HEK293 (cell line): Measurements from ENCODE around the gene SIRT4.
"Not testable (repeated sequence)": the region's sequence is repeated elsewhere in the genome, so short reads cannot be mapped to it uniquely, and the experiment has no call there.

Experiments used
- CTCF ChIA-PET: fragments of 350-600 bp; formaldehyde crosslinking; extraction: SDS; loops from one replicate; lab custom pipeline; 2021; ENCODE audit warnings: antibody characterized with exemption; lab: Yijun Ruan, JAX
- POLR2A ChIA-PET: fragments of 300-600 bp; formaldehyde crosslinking; extraction: SDS; loops from one replicate; lab custom pipeline; 2020; ENCODE audit warnings: antibody characterized with exemption, inconsistent platforms; lab: Yijun Ruan, JAX
- H3K27ac ChIP-seq: fragments of 200-500 bp; sonication (Bioruptor generic); 2 replicates; pipeline ENCODE4 v1.5.1; 2014; ENCODE audit warnings: low read depth, low read length, control low read depth, inconsistent platforms; ENCODE audit errors: extremely low read depth
- H3K36me3 ChIP-seq, 2 experiments: fragments of 200-500 bp in 1 of 2; sonication (Bioruptor generic) in 1 of 2; 1 replicate in 1 of 2; 2 replicates in 1 of 2; pipeline ENCODE4 v1.5.1; 2014 to 2017; ENCODE audit warnings: inconsistent platforms in 2 of 2, low read length in 2 of 2; ENCODE audit not compliant: control insufficient read depth in 2 of 2, insufficient read depth in 1 of 2
- H3K4me1 ChIP-seq: fragments of 200-500 bp; sonication (Bioruptor generic); 2 replicates; pipeline ENCODE4 v1.5.1; 2014; ENCODE audit warnings: mild to moderate bottlenecking, low read length, inconsistent platforms; ENCODE audit not compliant: control insufficient read depth, insufficient read depth
- H3K4me3 ChIP-seq: 2 replicates; pipeline ENCODE4 v1.5.1; 2011; ENCODE audit warnings: low read depth, mild to moderate bottlenecking, control low read depth, low read length, moderate library complexity
- H3K9me3 ChIP-seq: fragments of 200-500 bp; sonication (Bioruptor generic); 2 replicates; pipeline ENCODE4 v1.5.1; 2014; ENCODE audit warnings: low read depth, low read length, inconsistent platforms; ENCODE audit not compliant: control insufficient read depth, insufficient read depth
- PRDM1 ChIP-seq: fragments of 450-650 bp; formaldehyde crosslinking; IDR thresholded peaks from 2 replicates; pipeline ENCODE4; 2016; ENCODE audit warnings: missing biosample characterization, missing genetic modification characterization
- RBAK ChIP-seq: fragments of 450-650 bp; formaldehyde crosslinking; IDR thresholded peaks from 2 replicates; pipeline ENCODE4 v1.5.1; 2016; ENCODE audit warnings: missing biosample characterization, missing genetic modification characterization
- SCRT2 ChIP-seq: fragments of 450-650 bp; formaldehyde crosslinking; IDR thresholded peaks from 2 replicates; pipeline ENCODE4 v1.5.1; 2016; ENCODE audit warnings: missing biosample characterization, missing genetic modification characterization
- SETDB1 ChIP-seq: IDR thresholded peaks from one replicate; pipeline ENCODE4 v1.6.1; 2017; ENCODE audit warnings: mild to moderate bottlenecking, low read length, moderate library complexity, mixed read lengths; ENCODE audit not compliant: insufficient read length
- ZNF112 ChIP-seq: fragments of 450-650 bp; formaldehyde crosslinking; IDR thresholded peaks from 2 replicates; pipeline ENCODE4 v1.5.0; 2017; ENCODE audit warnings: missing biosample characterization, missing genetic modification characterization
- ZNF169 ChIP-seq: fragments of 450-650 bp; formaldehyde crosslinking; IDR thresholded peaks from 2 replicates; pipeline ENCODE4 v1.5.1; 2016; ENCODE audit warnings: missing biosample characterization, missing genetic modification characterization
- ZNF335 ChIP-seq: fragments of 450-650 bp; formaldehyde crosslinking; conservative IDR thresholded peaks from 2 replicates; pipeline ENCODE4 v1.5.1; 2016; ENCODE audit warnings: missing biosample characterization, missing genetic modification characterization
- ZNF558 ChIP-seq: fragments of 450-650 bp; formaldehyde crosslinking; IDR thresholded peaks from 2 replicates; pipeline ENCODE4 v1.5.1; 2016; ENCODE audit warnings: missing biosample characterization, missing genetic modification characterization
- ZNF658 ChIP-seq: fragments of 450-650 bp; formaldehyde crosslinking; IDR thresholded peaks from 2 replicates; pipeline ENCODE4; 2016; ENCODE audit warnings: missing biosample characterization, missing genetic modification characterization
- ZSCAN16 ChIP-seq: fragments of 450-650 bp; formaldehyde crosslinking; IDR thresholded peaks from 2 replicates; pipeline ENCODE4 v1.5.1; 2016; ENCODE audit warnings: missing biosample characterization, missing genetic modification characterization
- TF ChIP-seq, protein P1 (sequence below): fragments of 450-650 bp; formaldehyde crosslinking; IDR thresholded peaks from 2 replicates; pipeline ENCODE4 v1.5.1; 2016; ENCODE audit warnings: missing biosample characterization, missing genetic modification characterization
- TF ChIP-seq, protein P2 (sequence below): fragments of 450-650 bp; formaldehyde crosslinking; IDR thresholded peaks from 2 replicates; pipeline ENCODE4 v1.5.1; 2016; ENCODE audit warnings: missing biosample characterization, missing genetic modification characterization
- TF ChIP-seq, protein P3 (sequence below): fragments of 450-650 bp; formaldehyde crosslinking; IDR thresholded peaks from 2 replicates; pipeline ENCODE4 v1.5.1; 2016; ENCODE audit warnings: missing biosample characterization, missing genetic modification characterization
- TF ChIP-seq, protein P4 (sequence below): fragments of 450-650 bp; formaldehyde crosslinking; IDR thresholded peaks from 2 replicates; pipeline ENCODE4 v1.5.1; 2016; ENCODE audit warnings: missing biosample characterization, missing genetic modification characterization
- TF ChIP-seq, protein P5 (sequence below): fragments of 450-650 bp; formaldehyde crosslinking; IDR thresholded peaks from 2 replicates; pipeline ENCODE4 v1.5.1; 2016; ENCODE audit warnings: missing biosample characterization, missing genetic modification characterization

The SIRT4 gene

DNA sequence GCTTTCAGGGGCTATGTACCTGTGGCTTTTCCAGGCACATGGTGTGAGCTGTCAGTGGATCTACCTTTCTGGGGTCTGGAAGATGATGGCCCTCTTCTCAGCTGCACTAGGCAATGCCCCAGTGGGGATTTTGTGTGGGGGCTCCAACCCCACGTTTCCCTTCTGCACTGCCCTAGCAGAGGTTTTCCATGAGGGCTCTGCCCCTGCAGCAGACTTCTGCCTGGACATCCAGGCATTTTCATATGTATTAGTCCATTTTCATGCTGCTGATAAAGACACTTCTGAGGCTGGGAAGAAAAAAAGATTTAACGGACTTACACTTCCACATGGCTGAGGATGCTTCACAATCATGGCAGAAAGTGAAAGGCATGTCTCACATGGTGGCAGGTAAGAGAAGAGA, 34.3 kb downstream of the SIRT4 start:
- CTCF ChIA-PET = interaction anchor here (0.6 to 3.3 kb wide), 3 partner anchors 10 to 98 kb away, joined by 3 to 17 read pairs (median 9); partner anchors contain the start of gene PLA2G1B
- H3K4me1 ChIP-seq, H3K9me3 ChIP-seq, H3K4me3 ChIP-seq, H3K27ac ChIP-seq, H3K36me3 ChIP-seq, POLR2A ChIA-PET: not testable (repeated sequence)
- TF ChIP-seq SETDB1 = peak; percentile 57

DNA sequence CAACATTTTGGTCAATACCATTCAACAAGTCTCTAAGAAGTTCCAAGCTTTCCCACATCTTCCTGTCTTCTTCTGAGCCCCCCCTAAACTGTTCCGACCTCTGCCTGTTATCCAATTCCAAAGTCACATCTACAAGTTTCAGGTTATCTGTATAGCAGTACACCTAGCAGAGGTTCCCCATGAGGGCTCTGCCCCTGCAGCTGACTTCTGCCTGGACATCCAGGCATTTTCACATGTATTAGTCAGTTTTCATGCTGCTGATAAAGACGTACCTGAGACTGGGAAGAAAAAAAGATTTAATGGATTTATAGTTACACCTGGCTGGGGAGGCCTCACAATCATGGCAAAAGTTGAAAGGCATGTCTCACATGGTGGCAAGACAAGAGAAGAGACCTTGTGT, 35.6 kb downstream of the SIRT4 start:
- Histone ChIP-seq H3K9me3 (no peaks in the 10 kb centered on the region), H3K27ac (no peak overlapping the region), H3K36me3 (no peaks in the 10 kb centered on the region), H3K4me1 (no peaks in the 10 kb centered on the region), H3K4me3 (no peak overlapping the region)
- ChIA-PET CTCF (interaction anchor here (0.6 to 3.3 kb wide), 4 partner anchors 18 to 321 kb away, joined by 3 to 17 read pairs (median 3); no protein-coding TSS in a partner anchor), POLR2A (interaction anchor here (0.5 kb wide), 1 partner anchor 41 kb away, joined by 3 read pairs; no protein-coding TSS in a partner anchor)
- TF ChIP-seq SCRT2 (tag by site-specific recombination) (peak; percentile 51; the same call in 1 of the 2 replicates), RBAK (tag by site-specific recombination) (peak; percentile 58; the same call in 1 of the 2 replicates), SETDB1 (peak; percentile 74), ZNF112 (tag by site-specific recombination) (no peak), ZNF558 (peak; percentile 65; the same call in 1 of the 2 replicates), ZNF169 (tag by site-specific recombination) (no peak)
- TF ChIP-seq, protein P1, sequence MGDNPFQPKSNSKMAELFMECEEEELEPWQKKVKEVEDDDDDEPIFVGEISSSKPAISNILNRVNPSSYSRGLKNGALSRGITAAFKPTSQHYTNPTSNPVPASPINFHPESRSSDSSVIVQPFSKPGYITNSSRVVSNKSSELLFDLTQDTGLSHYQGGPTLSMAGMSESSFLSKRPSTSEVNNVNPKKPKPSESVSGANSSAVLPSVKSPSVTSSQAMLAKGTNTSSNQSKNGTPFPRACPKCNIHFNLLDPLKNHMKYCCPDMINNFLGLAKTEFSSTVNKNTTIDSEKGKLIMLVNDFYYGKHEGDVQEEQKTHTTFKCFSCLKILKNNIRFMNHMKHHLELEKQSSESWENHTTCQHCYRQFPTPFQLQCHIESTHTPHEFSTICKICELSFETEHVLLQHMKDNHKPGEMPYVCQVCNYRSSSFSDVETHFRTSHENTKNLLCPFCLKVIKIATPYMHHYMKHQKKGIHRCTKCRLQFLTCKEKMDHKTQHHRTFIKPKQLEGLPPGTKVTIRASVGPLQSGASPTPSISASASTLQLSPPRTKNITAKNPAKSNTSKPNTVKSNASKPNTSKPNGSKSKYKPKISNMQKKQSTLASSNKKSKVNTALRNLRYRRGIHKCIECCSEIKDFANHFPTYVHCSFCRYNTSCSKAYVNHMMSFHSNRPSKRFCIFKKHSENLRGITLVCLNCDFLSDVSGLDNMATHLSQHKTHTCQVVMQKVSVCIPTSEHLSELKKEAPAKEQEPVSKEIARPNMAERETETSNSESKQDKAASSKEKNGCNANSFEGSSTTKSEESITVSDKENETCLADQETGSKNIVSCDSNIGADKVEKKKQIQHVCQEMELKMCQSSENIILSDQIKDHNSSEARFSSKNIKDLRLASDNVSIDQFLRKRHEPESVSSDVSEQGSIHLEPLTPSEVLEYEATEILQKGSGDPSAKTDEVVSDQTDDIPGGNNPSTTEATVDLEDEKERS (tag by site-specific recombination) = 0 out of 2 replicates have a peak, but pooled peaks have one; percentile 52
- TF ChIP-seq, protein P2, sequence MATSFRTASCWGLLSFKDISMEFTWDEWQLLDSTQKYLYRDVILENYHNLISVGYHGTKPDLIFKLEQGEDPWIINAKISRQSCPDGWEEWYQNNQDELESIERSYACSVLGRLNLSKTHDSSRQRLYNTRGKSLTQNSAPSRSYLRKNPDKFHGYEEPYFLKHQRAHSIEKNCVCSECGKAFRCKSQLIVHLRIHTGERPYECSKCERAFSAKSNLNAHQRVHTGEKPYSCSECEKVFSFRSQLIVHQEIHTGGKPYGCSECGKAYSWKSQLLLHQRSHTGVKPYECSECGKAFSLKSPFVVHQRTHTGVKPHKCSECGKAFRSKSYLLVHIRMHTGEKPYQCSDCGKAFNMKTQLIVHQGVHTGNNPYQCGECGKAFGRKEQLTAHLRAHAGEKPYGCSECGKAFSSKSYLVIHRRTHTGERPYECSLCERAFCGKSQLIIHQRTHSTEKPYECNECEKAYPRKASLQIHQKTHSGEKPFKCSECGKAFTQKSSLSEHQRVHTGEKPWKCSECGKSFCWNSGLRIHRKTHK = 0 out of 2 replicates have a peak, but pooled peaks have one; percentile 28

DNA sequence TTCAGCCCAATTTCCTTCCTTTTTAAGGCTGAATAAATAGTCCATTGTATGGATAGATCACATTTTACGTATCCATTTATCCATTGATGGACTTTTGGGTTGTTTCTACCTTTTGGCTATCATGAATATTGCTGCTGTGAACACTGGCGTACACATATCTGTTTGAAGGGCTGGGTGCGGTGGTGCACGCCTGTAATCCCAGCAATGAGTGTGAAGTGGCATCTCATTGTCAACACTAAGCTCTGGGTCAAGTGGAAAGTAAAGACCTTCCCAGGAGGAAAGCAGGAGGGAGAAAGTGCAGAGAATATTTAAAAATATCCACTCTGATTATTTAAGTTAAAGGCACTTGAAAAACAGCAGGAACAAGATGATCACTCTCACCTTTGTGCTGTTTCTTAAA, 37.1 kb downstream of the SIRT4 start:
- peaks cover 0 to 13% of the 10 kb centered on the region in 2 experiments; a peak in 2 of 3 replicates for H3K36me3 ChIP-seq
- H3K4me1 ChIP-seq = no peaks in the 10 kb centered on the region
- ChIA-PET POLR2A (no interaction called here), CTCF (interaction anchor here (0.6 to 0.8 kb wide), 3 partner anchors 28 to 98 kb away, joined by 3 to 5 read pairs (median 3); no protein-coding TSS in a partner anchor)
- H3K27ac ChIP-seq = no peak overlapping the region
- no peaks in the 10 kb centered on the region for H3K9me3 ChIP-seq
- no peak overlapping the region for H3K4me3 ChIP-seq
- TF ChIP-seq ZNF335 (tag by site-specific recombination) (no peak), PRDM1 (no peak), ZSCAN16 (tag by site-specific recombination) (no peak), ZNF658 (tag by site-specific recombination) (no peak)
- TF ChIP-seq, protein P3, sequence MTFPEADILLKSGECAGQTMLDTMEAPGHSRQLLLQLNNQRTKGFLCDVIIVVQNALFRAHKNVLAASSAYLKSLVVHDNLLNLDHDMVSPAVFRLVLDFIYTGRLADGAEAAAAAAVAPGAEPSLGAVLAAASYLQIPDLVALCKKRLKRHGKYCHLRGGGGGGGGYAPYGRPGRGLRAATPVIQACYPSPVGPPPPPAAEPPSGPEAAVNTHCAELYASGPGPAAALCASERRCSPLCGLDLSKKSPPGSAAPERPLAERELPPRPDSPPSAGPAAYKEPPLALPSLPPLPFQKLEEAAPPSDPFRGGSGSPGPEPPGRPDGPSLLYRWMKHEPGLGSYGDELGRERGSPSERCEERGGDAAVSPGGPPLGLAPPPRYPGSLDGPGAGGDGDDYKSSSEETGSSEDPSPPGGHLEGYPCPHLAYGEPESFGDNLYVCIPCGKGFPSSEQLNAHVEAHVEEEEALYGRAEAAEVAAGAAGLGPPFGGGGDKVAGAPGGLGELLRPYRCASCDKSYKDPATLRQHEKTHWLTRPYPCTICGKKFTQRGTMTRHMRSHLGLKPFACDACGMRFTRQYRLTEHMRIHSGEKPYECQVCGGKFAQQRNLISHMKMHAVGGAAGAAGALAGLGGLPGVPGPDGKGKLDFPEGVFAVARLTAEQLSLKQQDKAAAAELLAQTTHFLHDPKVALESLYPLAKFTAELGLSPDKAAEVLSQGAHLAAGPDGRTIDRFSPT (tag by site-specific recombination) = no peak
- TF ChIP-seq, protein P4, sequence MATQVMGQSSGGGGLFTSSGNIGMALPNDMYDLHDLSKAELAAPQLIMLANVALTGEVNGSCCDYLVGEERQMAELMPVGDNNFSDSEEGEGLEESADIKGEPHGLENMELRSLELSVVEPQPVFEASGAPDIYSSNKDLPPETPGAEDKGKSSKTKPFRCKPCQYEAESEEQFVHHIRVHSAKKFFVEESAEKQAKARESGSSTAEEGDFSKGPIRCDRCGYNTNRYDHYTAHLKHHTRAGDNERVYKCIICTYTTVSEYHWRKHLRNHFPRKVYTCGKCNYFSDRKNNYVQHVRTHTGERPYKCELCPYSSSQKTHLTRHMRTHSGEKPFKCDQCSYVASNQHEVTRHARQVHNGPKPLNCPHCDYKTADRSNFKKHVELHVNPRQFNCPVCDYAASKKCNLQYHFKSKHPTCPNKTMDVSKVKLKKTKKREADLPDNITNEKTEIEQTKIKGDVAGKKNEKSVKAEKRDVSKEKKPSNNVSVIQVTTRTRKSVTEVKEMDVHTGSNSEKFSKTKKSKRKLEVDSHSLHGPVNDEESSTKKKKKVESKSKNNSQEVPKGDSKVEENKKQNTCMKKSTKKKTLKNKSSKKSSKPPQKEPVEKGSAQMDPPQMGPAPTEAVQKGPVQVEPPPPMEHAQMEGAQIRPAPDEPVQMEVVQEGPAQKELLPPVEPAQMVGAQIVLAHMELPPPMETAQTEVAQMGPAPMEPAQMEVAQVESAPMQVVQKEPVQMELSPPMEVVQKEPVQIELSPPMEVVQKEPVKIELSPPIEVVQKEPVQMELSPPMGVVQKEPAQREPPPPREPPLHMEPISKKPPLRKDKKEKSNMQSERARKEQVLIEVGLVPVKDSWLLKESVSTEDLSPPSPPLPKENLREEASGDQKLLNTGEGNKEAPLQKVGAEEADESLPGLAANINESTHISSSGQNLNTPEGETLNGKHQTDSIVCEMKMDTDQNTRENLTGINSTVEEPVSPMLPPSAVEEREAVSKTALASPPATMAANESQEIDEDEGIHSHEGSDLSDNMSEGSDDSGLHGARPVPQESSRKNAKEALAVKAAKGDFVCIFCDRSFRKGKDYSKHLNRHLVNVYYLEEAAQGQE = no peak
- TF ChIP-seq, protein P5, sequence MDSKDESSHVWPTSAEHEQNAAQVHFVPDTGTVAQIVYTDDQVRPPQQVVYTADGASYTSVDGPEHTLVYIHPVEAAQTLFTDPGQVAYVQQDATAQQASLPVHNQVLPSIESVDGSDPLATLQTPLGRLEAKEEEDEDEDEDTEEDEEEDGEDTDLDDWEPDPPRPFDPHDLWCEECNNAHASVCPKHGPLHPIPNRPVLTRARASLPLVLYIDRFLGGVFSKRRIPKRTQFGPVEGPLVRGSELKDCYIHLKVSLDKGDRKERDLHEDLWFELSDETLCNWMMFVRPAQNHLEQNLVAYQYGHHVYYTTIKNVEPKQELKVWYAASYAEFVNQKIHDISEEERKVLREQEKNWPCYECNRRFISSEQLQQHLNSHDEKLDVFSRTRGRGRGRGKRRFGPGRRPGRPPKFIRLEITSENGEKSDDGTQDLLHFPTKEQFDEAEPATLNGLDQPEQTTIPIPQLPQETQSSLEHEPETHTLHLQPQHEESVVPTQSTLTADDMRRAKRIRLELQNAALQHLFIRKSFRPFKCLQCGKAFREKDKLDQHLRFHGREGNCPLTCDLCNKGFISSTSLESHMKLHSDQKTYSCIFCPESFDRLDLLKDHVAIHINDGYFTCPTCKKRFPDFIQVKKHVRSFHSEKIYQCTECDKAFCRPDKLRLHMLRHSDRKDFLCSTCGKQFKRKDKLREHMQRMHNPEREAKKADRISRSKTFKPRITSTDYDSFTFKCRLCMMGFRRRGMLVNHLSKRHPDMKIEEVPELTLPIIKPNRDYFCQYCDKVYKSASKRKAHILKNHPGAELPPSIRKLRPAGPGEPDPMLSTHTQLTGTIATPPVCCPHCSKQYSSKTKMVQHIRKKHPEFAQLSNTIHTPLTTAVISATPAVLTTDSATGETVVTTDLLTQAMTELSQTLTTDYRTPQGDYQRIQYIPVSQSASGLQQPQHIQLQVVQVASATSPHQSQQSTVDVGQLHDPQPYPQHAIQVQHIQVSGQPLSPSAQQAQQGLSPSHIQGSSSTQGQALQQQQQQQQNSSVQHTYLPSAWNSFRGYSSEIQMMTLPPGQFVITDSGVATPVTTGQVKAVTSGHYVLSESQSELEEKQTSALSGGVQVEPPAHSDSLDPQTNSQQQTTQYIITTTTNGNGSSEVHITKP (tag by site-specific recombination) = no peak
